Measurements from ENCODE around the gene FIZ1.
A peak's percentile ranks its signal among the peaks of the same experiment; 100 is the strongest.
"Not testable (repeated sequence)": the region's sequence is repeated elsewhere in the genome, so short reads cannot be mapped to it uniquely, and the experiment has no call there.

The FIZ1 gene

DNA sequence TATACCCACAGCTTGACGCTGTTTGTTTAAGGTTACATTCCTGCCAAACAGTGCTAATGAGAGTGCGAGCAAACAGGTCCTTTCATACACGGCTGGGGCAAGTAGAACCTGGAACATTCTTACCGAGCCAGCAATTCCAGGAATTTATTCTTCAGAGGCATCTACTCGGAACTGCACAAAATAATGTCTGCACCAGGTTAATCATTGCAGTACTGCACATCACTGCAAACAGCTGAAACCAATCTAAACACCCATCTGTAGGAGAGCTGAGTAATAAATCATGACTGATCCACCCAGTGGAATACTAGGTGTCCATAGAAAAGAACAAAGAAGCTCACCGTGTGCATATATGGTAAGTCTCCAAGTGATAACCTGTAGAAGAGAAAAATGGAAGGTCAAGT, 17.5 kb downstream of the FIZ1 start:
- peaks cover 19% of the 10 kb centered on the region for H3K36me3 Mint-ChIP-seq
- no peak overlapping the region for H3K27ac Mint-ChIP-seq
- peak overlapping the region; percentile 83 for H3K4me3 Mint-ChIP-seq
- peaks cover 41% of the 10 kb centered on the region for H3K4me1 Mint-ChIP-seq
- no peaks in the 10 kb centered on the region for H3K9me3 Mint-ChIP-seq
- DNase-seq (ENCODE audit: low spot score in 2 of 2), result no peak
- no peak for ATAC-seq

- Mint-ChIP-seq H3K27ac (peak overlapping the region; percentile 96), H3K36me3 (peaks cover 21% of the 10 kb centered on the region), H3K9me3 (no peaks in the 10 kb centered on the region), H3K4me3 (peak overlapping the region; percentile 83), H3K4me1 (peaks cover 36% of the 10 kb centered on the region)
- ATAC-seq (peak; percentile 15), DNase-seq (ENCODE audit: low spot score in 2 of 2) (no peak)
Observed at GRCh38 chr19:55581145-55581822, 18.0 kb downstream of the FIZ1 start.

GRCh38 chr19:55580628-55581144, 18.6 kb downstream of the FIZ1 start, which contains the start of gene ZNF579:
ZNF579 (minus strand) TSS chr19:55580848; CDS start chr19:55579639, 1,209 bp downstream.
- H3K36me3 Mint-ChIP-seq, result peaks cover 21% of the 10 kb centered on the region
- H3K27ac Mint-ChIP-seq, result peak within 1 kb of the TSS; percentile 96
- no peaks in the 10 kb centered on the region for H3K9me3 Mint-ChIP-seq
- H3K4me3 Mint-ChIP-seq, result peak within 1 kb of the TSS; percentile 83
- H3K4me1 Mint-ChIP-seq, result peaks cover 30% of the 10 kb centered on the region
- ATAC-seq, result peak; percentile 80
- peak; percentile 55 to 88 for DNase-seq (ENCODE audit: low spot score in 2 of 2)

GRCh38 chr19:55579766-55580621, 19.3 kb downstream of the FIZ1 start:
- peak overlapping the region; percentile 96 for H3K27ac Mint-ChIP-seq
- peak overlapping the region; percentile 83 for H3K4me3 Mint-ChIP-seq
- peaks cover 21% of the 10 kb centered on the region for H3K36me3 Mint-ChIP-seq
- DNase-seq (ENCODE audit: low spot score in 2 of 2), result no peak
- peaks cover 23% of the 10 kb centered on the region for H3K4me1 Mint-ChIP-seq
- peak; percentile 36 for ATAC-seq
- H3K9me3 Mint-ChIP-seq, result no peaks in the 10 kb centered on the region

DNA sequence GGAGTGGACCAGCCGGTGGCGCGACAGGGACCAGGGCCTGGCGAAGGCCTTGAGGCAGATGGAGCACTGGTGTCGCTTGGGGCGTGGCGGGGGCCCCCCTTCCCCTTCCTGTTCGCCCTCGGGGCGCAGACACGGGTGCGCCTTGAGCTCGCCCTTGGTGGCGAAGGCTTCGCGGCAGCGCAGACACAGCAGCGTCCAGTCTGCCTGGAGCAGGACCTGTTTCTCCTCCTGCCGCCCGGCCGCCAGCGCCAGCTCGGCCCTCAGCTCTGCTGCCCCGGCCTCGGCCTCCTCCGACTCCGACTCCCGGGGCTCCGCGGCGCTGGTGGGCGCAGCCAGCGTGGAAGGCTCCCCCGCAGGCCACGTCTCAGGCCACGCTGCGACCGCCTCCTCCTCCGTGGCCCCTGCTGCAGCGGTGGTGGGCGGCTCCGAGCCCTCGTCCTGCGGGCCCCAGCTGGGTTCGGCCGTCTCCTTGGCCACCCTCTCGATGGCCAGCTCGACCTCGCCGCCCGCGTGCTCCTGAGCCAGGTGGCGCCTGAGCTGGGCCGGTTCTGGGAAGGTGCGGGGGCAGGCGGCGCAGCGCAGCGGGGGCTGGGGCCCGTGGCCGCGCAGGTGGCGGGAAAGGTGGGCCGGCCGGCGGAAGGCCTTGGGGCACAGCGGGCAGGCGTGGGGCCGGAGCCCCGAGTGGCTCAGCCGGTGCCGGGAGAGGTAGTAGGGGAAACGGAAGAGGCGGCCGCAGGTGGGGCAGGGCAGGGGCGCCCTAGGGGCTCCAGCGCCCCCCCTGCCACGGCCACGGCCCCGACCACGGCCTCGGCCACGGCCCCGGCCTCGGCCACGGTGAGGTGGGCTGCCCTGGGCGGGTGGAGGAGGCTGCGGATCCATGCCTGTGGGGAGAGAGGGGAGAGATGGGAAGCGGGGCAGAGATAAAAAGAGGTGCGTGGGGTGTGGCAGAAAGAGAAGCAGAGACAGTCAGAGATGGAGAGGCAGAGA, 20.3 kb downstream of the FIZ1 start:
- peaks cover 23% of the 10 kb centered on the region for H3K4me1 Mint-ChIP-seq
- DNase-seq (ENCODE audit: low spot score in 2 of 2) (no peak), ATAC-seq (no peak)
- peak overlapping the region; percentile 96 for H3K27ac Mint-ChIP-seq
- no peaks in the 10 kb centered on the region for H3K9me3 Mint-ChIP-seq
- peaks cover 21% of the 10 kb centered on the region for H3K36me3 Mint-ChIP-seq
- H3K4me3 Mint-ChIP-seq, result peak overlapping the region; percentile 83

DNA sequence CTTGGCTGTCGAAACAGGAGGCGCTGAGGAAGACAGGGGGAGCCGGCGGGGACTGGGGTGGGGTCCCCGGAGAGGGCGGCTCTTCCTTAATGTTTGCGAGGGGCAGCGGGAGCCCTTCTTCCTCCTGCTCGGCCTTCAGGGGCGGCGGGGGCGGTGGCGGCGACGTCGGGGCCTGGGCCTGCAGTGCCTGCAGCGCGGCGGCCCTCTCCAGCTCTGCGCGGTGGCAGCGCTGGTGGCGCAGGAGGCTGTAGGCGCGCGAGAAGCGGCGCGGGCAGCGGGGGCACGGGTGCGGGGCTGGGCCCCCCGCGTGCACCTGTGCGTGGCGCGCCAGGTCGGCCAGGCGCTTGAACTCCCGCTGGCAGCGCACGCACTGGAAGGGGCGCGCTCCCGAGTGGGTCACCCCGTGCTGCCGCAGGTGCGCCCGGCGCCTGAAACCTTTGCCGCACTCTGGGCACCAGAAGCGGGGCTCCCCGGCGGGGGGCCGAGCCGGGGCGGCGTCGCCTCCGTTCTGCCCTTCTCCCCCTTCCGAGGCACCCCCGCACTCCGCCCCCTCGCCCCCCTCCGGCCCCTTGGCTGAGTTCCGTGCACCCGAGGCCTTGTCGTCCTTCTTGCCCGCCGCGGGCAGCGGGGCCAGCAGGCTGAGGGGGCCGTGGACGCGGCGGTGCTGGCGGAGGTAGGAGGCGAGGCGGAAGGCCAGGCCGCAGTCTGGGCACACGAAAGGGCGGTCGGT, 21.1 kb downstream of the FIZ1 start:
- DNase-seq (ENCODE audit: low spot score in 2 of 2) (no peak), ATAC-seq (no peak)
- Mint-ChIP-seq H3K36me3 (peaks cover 21% of the 10 kb centered on the region), H3K4me1 (peaks cover 23% of the 10 kb centered on the region), H3K9me3 (no peaks in the 10 kb centered on the region), H3K27ac (no peak overlapping the region), H3K4me3 (no peak overlapping the region)

GRCh38 chr19:55576746-55577145, 22.6 kb downstream of the FIZ1 start:
- Mint-ChIP-seq H3K4me1 (peaks cover 18% of the 10 kb centered on the region), H3K4me3 (no peak overlapping the region), H3K9me3 (no peaks in the 10 kb centered on the region), H3K36me3 (peaks cover 21% of the 10 kb centered on the region), H3K27ac (no peak overlapping the region)
- DNase-seq (ENCODE audit: low spot score in 2 of 2), result no peak
- no peak for ATAC-seq

GRCh38 chr19:55573929-55574328, 25.4 kb downstream of the FIZ1 start:
- H3K9me3 Mint-ChIP-seq; H3K4me3 Mint-ChIP-seq; H3K27ac Mint-ChIP-seq; DNase-seq (ENCODE audit: low spot score in 2 of 2); ATAC-seq; H3K4me1 Mint-ChIP-seq: not testable (repeated sequence)
- peaks cover 10% of the 10 kb centered on the region for H3K36me3 Mint-ChIP-seq

- not testable (repeated sequence) for H3K4me3 Mint-ChIP-seq; H3K9me3 Mint-ChIP-seq; H3K27ac Mint-ChIP-seq; ATAC-seq; H3K4me1 Mint-ChIP-seq; DNase-seq (ENCODE audit: low spot score in 2 of 2); H3K36me3 Mint-ChIP-seq
Observed at GRCh38 chr19:55569477-55569876, 29.8 kb downstream of the FIZ1 start.

GRCh38 chr19:55567708-55568328, 31.5 kb downstream of the FIZ1 start:
- no peaks in the 10 kb centered on the region for H3K4me1 Mint-ChIP-seq
- no peaks in the 10 kb centered on the region for H3K36me3 Mint-ChIP-seq
- no peak for ATAC-seq

GRCh38 chr19:55566823-55567222, 32.5 kb downstream of the FIZ1 start:
- no peak overlapping the region for H3K4me3 Mint-ChIP-seq
- no peak for ATAC-seq
- no peaks in the 10 kb centered on the region for H3K4me1 Mint-ChIP-seq
- no peak overlapping the region for H3K27ac Mint-ChIP-seq
- H3K36me3 Mint-ChIP-seq, result no peaks in the 10 kb centered on the region
- H3K9me3 Mint-ChIP-seq, result no peaks in the 10 kb centered on the region
- no peak for DNase-seq (ENCODE audit: low spot score in 2 of 2)

More at GRCh38 chr19:55567708-55568328, 31.5 kb downstream of the FIZ1 start:
- Mint-ChIP-seq H3K9me3 (no peaks in the 10 kb centered on the region), H3K4me3 (no peak overlapping the region), H3K27ac (no peak overlapping the region)
- no peak for DNase-seq (ENCODE audit: low spot score in 2 of 2)

DNA sequence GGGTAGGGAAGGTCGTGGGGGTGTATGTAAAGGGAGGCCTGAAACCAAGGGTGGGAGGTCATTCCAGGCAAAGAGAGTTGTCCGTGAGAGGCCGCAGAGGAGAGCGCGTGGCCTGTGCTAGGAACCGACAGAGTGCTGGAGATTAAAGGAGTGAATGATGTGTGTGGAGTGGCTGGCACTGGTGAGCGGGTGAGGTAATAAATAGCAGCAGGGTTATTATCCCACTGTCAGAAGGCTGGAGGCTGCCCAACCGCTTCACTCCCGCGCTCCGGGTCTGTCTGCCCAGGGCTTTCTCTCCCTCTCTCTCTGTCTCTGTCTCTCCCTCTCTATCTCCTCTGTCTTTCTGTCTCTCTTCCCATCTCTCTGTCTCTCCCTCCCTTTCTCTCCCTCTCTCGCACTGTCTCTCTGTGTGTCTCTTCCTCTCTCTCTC, 36.0 kb downstream of the FIZ1 start:
- H3K36me3 Mint-ChIP-seq, result no peaks in the 10 kb centered on the region
- ATAC-seq (no peak), DNase-seq (ENCODE audit: low spot score in 2 of 2) (no peak)
- peaks cover 5% of the 10 kb centered on the region for H3K4me1 Mint-ChIP-seq
- no peaks in the 10 kb centered on the region for H3K9me3 Mint-ChIP-seq
- no peak overlapping the region for H3K27ac Mint-ChIP-seq
- H3K4me3 Mint-ChIP-seq, result no peak overlapping the region

- Mint-ChIP-seq H3K4me3 (no peak overlapping the region), H3K9me3 (no peaks in the 10 kb centered on the region), H3K27ac (no peak overlapping the region), H3K36me3 (no peaks in the 10 kb centered on the region), H3K4me1 (peaks cover 5% of the 10 kb centered on the region)
- DNase-seq (ENCODE audit: low spot score in 2 of 2) (no peak), ATAC-seq (no peak)
Observed at GRCh38 chr19:55559684-55560083, 39.6 kb downstream of the FIZ1 start.

DNA sequence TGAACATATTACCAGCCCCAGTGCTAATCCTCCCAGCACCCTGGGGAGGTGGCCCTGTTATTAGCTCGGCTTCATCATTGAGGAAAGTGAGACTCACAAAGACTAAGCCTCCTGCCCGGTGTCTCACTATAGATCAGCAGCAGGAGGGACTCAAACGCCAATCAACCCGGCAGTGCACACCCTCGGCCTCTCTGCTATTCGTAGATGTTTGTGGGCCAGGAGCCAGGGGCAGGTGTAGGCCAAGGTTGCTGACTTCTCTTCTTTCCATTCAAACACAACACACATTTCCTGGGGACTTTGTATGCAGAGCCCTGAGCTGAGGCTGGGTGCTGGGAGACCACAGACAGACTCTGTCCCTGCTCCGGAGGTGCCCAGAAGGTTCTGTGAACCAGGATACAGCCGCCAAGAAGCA, 44.6 kb downstream of the FIZ1 start:
- no peaks in the 10 kb centered on the region for H3K4me1 Mint-ChIP-seq
- H3K4me3 Mint-ChIP-seq, result no peak overlapping the region
- ATAC-seq (no peak), DNase-seq (ENCODE audit: low spot score in 2 of 2) (no peak)
- H3K27ac Mint-ChIP-seq, result no peak overlapping the region
- no peaks in the 10 kb centered on the region for H3K9me3 Mint-ChIP-seq
- no peaks in the 10 kb centered on the region for H3K36me3 Mint-ChIP-seq
